ENCODE measurements around the gene NSD1.

Gene NSD1

GRCh38 chr5:177307544-177308363 lies 174.2 kb downstream of the NSD1 start:
- DNase-seq (ENCODE audit: low read depth in 3 of 3), result no peak

DNA sequence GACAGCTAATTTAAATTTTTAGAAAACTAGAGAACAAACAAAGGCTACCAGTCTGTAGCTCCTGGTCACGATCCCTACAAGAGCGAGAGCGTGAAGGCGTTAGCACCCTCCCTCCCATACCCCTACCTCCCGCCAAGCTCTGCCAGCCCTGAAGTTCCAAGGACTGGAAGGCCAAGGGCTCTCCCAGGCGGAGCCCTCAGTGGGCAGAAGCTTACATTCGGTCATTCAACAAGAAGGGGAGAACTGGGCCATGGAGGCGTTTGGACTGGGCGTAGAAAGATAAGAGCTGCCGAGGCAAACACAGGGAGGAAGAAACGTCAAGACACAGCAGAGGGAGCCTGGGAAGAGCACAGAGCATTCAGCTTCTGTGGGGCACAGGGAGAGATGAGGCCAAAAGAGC lies 175.2 kb downstream of the NSD1 start:
- no peak for DNase-seq (ENCODE audit: low read depth in 3 of 3)

GRCh38 chr5:177309351-177310191 lies 176.0 kb downstream of the NSD1 start:
- peak in 2 of 3 experiments; percentile 49 to 53 for DNase-seq (ENCODE audit: low read depth in 3 of 3)

- DNase-seq (ENCODE audit: low read depth in 3 of 3), result no peak
These were observed 176.8 kb downstream of the NSD1 start for GRCh38 chr5:177310332-177310731.

- DNase-seq (ENCODE audit: low read depth in 3 of 3), result no peak
These were observed 177.3 kb downstream of the NSD1 start for GRCh38 chr5:177310757-177311391.

DNA sequence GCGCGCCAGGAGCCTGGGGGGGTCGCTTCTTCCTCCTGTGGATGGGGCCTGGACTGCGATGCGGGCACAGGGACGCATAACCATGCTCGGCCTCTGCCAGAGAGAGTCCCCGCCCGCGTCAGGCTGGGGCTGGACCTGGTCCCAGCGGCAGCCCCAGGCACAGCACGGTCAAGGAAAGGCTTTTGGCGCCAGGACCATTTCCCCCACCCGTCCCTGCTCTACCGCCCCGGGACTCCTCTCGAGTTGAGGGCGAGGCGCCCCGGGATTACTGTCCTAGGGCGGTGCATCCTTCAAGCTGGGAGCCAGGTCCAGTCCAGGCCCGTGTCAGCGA lies 177.8 kb downstream of the NSD1 start:
- no peak for DNase-seq (ENCODE audit: low read depth in 3 of 3)

DNA sequence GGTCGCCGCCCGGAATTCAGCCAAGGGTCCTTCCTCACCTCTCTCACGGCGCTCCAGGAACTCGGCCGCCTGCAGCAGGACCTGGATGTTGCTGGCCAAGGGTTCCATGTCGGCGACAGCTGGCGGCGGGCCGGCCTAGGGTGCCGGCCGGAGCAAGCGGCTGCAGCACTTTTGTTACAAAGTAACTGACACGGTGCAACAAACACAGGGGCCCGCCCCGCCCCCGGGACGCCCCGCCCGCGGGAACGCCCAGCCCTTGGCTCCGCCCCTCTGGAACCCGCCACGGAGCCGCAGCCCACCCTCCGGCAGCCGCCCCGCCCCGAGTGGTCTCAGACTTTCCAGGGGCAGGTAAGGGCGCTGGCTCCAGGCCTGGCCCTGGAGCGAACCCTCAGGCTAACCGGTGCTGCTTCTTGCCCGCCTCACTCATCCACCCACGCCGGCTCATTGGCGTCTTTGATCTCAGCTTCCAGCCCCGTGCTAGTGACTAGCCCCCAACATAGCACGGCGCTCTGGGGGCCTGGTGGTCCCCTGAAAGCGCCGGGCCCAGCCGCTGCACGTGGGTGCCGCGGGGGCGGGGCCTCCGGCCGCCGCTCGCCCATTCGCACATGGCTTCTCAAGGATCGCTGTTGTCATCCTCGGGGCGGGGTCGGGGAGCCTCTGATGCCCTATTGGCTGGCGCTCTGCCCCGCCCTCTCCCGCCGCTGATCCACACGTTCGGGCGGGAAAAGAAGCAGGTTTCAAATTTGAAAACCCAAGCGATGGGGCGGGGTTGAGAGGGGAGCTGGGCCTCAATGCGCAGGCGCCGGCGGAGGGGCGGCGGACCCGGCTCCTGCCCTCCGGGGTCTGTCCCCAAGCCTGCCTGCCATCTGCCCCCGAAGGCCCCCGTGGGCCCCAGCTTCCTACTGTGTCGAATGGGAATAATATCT lies 178.4 kb downstream of the NSD1 start, which contains the start of gene MXD3:
MXD3 (minus strand) TSS at position 176 of the 926 bp plus-strand sequence; CDS start at position 108, 68 bp downstream.
- DNase-seq (ENCODE audit: low read depth in 3 of 3), result peak; percentile 84 to 92 (median 88)

- no peak for DNase-seq (ENCODE audit: low read depth in 3 of 3)
These were observed 179.1 kb downstream of the NSD1 start for GRCh38 chr5:177312649-177313181.

- DNase-seq (ENCODE audit: low read depth in 3 of 3), result no peak
These were observed 180.1 kb downstream of the NSD1 start for GRCh38 chr5:177313561-177314259.

DNA sequence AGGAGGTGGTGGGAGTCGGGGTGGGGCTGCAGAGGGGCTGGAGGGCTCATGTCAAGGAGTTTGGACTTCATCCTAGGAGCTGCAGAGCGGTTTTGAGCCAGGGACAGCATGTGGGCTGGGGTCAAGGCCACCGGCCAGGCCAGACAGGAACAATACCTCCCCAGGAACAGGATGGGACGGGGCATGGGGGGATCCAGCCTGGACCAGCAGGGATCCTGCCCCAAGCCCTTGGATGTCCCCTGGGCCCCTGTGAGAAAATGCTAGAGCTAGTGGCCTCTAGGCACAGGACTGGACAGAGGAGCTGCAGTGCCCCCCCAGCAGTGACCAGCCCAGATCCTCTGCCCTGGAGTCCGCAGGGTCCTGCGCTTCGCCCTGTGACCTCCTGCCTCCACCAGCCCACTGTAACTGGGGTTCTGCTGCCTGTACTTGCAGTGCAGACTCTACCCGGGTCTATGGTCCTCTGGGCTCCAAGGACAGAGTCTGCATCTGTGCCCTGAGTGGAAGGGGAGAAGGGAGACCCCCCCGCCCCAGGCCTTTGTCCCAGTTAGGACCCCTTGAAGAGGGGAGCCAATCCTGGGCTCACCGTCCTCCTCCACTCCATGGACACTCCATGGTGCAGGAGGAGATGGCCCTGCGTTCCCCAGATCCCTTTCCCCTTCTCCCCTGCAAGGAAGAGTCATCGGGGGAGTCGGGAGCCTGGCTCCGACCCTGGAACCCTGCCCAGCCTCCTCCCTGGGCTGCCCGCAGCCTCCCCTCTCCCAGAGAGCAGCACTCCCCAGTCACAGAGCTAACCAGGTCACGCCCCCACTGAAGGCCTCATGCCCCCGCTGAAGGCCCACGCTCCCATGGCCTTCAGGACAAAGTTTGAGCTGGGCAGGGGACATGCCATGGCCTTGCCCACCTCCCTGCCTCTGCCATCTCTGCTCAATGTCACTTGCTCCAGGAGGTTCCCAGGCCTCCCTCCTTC lies 181.1 kb downstream of the NSD1 start:
- DNase-seq (ENCODE audit: low read depth in 3 of 3), result no peak

DNA sequence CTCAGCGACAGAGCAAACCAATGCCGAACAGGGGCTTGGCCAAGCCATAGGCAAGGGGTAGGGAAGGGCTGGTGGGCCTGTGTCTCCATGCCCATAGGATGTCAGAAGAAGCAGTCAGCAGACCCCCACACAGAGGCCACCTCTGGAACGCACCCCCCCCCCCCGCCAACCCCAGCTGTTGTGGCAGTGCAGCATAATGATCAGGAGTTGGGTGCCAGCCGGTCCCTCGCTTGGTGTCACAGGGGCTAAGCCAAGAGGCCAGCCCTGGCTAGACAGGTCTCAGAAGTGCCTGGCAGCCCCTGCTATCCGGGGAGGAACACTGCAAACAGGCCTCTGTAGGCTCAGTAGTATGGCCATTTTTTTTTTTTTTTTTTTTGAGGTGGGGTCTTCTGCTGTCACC lies 181.8 kb downstream of the NSD1 start:
- DNase-seq (ENCODE audit: low read depth in 3 of 3), result no peak

DNA sequence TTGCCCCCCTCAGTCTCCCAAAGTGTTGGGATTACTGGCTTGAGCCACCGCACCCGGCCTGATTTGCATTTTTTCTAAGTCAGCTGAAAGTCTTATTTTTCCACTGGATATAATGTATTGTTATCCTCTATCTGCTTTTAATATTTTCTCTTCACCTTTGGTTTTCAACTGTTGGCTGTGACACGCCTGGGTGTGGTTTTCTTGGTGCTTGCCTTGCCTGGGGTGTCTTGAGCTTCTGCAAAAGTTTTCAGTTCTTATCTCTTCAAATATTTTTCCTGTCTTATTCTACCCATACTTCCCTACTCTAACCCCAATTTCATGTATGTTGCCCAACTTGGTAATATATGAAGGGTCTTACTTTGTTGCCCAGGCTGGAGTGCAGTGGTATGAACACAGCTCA lies 182.4 kb downstream of the NSD1 start:
- no peak for DNase-seq (ENCODE audit: low read depth in 3 of 3)

GRCh38 chr5:177317959-177318377 lies 184.4 kb downstream of the NSD1 start:
- peak in 2 of 3 experiments; percentile 58 to 64 for DNase-seq (ENCODE audit: low read depth in 3 of 3)

DNA sequence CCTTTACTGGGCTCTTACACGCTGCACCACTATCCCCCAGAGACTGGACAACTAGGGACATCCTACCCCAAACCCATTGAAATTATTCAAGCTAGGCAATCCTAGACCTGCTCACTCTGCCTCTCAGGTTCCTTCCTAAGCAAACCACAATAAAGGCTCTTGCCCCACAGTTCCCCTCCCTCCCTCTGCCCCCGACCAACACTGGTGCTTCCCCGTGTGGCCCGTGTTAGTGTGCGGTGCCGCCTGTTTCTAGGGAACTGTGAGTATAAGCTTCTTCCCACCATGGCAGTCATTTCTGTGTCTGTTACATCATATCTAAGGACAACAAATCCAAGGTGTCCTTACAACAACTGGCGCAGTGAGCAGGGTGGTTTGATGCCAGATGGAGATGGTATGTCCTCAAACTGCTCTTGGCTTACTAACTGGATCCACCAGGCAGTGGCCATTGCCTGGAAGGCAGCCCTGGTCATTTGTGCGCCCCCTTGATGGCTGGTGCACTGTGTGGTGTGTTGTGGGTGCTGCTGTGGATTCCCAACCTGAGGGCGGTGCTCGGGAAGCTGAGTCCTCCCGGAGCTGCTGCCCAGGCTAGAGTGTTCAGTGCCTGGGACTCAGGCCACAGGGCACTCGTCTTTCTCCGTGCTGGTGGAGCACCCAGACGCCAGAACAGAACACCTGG lies 186.5 kb downstream of the NSD1 start:
- no peak for DNase-seq (ENCODE audit: low read depth in 3 of 3)

GRCh38 chr5:177320879-177321278 lies 187.3 kb downstream of the NSD1 start:
- DNase-seq (ENCODE audit: low read depth in 3 of 3), result no peak

GRCh38 chr5:177325868-177326381 lies 192.4 kb downstream of the NSD1 start:
- no peak for DNase-seq (ENCODE audit: low read depth in 3 of 3)

DNA sequence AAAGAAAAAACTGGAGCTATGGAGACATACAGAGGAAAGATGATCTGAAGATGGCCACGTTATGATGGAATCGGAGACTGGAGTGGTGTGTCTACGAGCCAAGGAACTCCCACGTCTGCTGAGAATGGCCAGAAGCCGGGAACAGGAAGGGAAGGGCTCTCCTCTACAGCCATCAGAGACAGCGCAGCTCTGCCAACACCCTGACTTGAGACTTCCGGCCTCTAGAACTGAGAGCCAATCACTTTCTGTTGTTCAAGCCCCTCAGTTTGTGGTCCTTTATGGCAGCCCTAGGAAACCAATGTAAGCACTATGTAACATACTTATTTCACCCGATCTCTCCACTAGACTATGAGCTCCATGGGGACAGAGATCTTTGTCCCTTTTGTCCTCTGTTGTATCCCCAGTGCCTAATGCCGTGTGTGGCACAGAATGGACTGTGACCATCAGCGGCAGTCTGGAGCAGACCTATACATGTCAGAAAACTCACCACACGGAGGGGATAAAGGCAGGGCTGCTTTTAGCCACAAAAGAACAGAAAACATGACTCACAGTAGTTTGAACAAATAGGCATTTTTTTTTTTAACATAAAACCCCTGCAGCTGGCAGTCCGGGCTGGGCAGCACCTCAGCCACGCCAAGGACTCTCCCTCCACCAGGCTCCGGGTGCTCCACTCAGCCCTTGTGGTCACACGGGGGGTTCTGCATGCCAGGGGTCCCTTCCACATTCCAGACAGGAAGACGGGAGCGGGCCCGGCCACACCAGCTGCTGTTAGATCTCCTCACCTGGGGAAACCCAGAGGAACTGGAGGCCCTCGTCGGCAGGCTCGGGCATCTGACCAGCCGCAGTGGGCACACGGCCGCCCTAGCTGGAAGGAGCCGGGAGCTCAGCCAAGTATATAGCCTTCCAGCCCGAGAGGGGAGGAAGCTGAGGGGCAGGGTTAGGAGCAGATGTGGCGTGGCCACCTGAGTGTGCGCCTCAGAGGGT lies 194.3 kb downstream of the NSD1 start:
- no peak for DNase-seq (ENCODE audit: low read depth in 3 of 3)

All from stimulated activated CD4-positive, alpha-beta T cell treated with anti-CD3 and anti-CD28 coated beads, TNF-alpha, amount 100 ng/mL, for 4 hours (primary cell).